CD4-positive, alpha-beta T cell treated with Interleukin-6 at 100 ng/mL for 8 hours (primary cell): Measurements from ENCODE around the gene TSLP.

Experiments
- DNase-seq: peaks from one replicate; pipeline ENCODE4 v3.0.0-alpha.2; 2020; ENCODE audit warnings: mixed read lengths, low spot score

TSLP gene

GRCh38 chr5:111071413-111071812 lies at the start of gene TSLP:
Gene TSLP (plus strand): TSS chr5:111071713. CDS start chr5:111071891, 178 bp downstream.
- DNase-seq = no peak

GRCh38 chr5:111022301-111022700 lies 49.2 kb upstream of the TSLP start:
- no peak for DNase-seq

GRCh38 chr5:111028865-111029264 lies 42.6 kb upstream of the TSLP start:
- no peak for DNase-seq

DNA sequence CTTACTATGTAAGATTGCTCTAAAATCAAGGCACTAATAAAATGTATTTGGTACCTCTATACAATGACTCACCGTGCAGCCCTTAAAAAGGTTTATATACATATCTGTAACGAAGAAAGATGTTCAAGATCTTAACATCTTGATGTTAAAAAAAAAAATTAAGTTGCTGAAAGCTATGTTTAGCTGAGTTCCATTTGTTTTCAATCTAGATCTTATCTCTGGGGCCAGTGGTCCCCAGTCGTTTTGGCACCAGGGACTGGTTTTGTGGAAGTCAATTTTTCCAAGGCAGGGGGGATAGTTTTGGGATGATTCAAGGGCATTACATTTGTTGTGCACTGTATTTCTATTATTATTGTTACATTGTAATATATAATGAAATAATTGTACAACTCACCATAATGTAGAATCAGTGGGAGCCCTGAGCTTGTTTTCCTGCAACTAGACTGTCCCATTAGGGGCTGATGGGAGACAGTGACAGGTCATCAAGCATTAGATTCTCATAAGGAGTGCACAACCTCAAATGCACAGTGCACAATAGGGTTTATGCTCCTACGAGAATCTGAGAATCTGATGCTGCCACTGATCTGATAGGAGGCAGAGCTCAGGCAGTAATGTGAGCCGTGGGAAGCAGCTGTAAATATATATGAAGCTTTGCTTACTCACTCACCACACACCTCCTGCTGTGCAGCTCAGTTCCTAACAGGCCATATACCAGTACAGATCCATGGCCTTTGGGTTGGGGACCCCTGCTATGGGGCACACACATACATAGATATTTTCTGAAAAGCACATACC lies 27.6 kb upstream of the TSLP start:
- DNase-seq = no peak

DNA sequence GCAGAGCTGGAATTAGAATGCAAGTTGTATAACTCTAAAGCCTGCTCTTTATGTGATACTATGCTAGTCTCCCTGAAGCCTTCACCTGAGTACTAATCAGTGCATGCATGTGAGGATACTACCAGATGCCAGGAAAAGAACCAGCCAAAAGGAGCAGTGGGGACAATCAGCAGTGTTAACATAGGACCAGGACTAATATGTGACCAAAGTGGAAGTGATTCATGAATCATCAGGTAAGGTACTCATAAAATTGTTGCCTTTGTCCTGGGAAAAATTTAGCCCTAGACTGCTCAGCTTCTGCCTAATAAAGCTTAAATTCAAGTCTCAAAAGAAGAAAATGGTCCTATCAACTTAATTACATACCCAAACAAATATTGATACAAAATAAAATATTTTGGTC lies 13.4 kb upstream of the TSLP start:
- DNase-seq = no peak

- DNase-seq = no peak
Observed at GRCh38 chr5:111060169-111060568, 11.3 kb upstream of the TSLP start.

- DNase-seq = no peak
Observed at GRCh38 chr5:111061618-111062017, 9.9 kb upstream of the TSLP start.

GRCh38 chr5:111063709-111064322 lies 7.7 kb upstream of the TSLP start:
- DNase-seq = no peak

DNA sequence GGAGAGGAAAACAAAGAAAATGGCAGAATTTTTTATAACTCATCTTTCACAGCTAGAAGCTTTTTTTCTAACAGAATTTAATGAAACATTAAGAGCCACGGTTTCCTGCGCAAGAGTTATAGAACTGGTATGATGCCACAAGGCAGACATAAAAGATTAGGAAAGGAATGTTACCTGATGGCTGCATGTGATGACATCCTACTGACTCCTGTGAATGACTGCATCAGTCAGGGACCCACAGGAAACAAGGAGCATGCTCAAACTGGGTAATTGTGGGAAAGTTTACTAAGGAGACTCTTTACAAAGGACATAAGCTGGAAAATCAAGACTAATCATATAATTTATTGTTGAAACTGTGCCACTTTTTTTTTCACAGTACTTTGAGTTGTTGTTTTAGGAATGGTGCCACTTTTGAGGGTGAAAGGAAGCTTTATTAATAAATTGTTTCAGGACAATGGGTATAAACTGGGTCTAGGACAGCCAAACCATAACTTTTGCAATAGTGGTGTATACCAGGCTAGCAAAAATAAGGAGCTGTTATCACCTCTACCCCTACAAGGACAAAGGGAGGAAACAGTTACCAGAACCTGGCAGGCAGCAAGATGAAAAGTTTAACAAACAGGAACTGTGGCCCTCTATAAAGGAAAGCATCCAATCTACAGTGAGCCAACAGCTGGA lies 5.1 kb upstream of the TSLP start:
- DNase-seq = no peak

- no peak for DNase-seq
Observed at GRCh38 chr5:111068213-111068612, 3.3 kb upstream of the TSLP start.

DNA sequence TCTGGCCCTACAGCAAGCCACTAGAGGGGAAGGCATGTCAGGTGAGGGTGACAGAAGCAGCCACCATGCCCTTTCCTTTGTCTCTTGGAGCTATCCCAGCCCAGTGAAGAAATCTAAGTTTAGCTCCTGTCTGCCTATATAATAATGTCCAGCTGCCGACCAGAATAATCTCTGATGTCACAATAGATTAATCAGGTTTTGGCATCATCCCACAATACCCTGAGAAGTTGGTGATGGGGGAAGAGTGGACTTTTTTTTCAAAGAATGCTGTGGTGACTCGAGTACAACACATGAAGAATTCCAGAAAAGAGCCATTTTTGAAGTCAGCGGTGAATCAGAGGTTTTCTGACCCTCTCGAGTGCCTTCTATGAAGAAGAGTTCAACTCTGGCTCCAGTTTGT lies 1.7 kb upstream of the TSLP start:
- DNase-seq = no peak

DNA sequence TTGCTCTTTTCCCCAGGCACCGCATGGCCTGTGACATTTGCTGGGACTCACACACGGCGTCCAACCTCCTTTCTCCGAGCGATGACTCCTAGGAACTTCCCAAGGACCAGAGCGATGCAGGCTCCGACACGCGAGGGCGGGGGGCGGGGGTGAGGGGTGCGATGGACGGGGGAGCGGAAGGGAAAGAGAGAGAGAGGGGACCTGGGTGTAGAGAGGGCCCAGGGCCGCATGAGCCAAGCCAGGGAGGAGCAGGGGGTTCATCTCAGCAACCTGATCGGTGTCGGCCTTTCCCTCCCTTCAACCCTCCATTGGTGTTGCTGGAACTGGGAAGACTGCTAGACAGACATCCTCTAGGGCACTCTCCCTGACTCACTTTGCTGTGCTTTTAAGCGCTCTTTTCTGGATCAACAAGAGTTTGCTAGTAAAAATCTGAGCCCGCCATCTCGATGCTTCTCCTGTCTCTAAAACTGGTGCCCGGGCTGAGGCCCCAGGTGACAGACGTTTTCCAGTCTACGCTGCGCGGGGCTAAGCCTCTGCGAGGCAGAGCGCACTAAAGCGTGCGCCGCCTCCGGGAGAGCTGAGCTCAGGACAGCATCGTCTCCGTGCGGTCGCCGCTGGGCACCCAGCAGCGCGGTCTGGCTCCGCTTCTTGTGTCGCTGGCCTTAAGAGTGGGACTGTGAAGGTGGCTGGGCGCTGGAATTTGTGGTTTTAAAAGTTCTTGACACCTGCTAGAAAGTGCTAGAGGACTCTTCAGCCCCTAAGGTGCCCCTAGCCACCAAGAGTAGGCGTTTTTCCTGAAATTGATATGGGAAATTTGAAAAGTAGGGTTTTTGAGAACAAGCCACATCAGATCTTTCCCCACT lies 1.0 kb upstream of the TSLP start:
- no peak for DNase-seq

GRCh38 chr5:111072949-111073682 lies 1.6 kb downstream of the TSLP start:
- peak; percentile 34 for DNase-seq

- no peak for DNase-seq
Observed at GRCh38 chr5:111074244-111074643, 2.7 kb downstream of the TSLP start.

- DNase-seq = no peak
Observed at GRCh38 chr5:111075520-111075919, 4.0 kb downstream of the TSLP start.

DNA sequence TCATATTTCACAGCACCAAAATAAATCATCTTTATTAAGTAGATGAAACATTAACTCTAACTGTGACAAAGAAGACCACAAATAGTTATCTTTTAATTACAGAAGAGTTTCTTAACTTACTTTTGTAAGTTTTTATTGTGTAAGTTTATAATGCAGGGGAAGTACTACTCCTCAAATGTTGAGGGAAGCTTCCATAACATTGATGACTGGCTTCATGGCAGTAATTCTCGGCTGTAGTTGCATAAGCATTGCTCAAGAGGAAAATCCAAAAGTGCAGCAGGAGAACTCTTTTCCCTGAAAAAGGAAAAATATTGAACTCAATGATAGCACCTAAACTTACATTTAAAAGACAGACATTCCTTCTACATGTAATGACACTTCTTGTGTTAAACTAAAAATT lies 4.6 kb downstream of the TSLP start:
- DNase-seq = no peak

DNA sequence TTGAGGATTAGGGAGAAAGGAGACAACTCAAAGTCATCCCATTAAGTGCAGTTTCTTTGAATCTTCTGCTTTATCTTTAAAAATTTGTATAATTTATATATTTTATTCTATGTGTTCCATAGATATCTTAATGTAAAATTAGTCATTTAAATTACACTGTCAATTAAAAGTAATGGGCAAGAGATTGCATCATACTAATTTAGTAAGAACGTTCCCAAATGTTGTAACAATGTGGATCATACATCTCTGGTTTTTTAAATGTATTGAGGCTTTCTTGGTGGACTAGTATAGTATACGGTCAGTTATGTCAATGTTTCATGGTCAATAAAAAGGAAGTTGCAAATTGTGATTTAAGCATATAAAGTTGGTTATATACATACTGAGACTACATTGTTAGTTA lies 6.2 kb downstream of the TSLP start:
- no peak for DNase-seq

DNA sequence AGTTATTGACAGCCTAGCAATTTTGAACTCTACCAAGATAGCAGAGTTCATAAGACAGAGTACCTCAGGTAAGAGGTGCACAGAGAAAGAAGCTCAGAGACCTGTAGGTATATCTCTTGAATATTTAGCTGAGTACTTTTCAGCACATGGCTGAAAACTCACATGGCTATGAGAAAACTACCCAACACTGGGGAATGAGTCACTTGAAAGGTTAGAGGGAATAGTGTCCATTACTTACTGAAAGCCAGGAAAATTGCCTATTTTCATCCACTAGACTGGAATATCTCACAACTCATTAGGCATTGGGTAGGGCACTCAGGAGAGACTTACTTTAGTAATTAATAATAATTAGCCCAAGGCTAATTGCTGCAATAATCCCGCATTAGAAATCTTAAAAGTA lies 8.3 kb downstream of the TSLP start:
- no peak for DNase-seq

GRCh38 chr5:111083323-111083722 lies 11.8 kb downstream of the TSLP start:
- DNase-seq = no peak

- DNase-seq = peak; percentile 84
Observed at GRCh38 chr5:111092062-111092853, 20.7 kb downstream of the TSLP start, which contains the start of gene WDR36. Gene WDR36 (plus strand): TSS chr5:111092348. CDS start chr5:111092457, 109 bp downstream.

DNA sequence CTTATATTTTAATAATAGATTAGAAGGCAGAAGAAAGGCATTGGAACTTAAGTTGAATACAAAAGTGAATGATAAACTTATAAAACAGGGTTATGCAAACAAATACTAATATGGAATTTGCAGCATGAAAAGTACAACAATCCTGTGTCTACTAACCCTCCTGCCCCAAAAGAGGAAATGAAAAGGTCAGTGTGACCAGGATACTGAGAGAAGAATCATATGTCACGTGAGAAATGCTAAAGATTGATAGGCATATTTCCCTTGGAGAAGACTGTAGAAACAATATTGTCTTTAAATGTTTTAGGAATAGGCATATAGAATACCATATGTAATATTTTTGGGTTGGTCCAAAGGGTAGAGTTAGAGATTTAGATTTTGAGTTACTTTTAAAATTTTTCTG lies 24.5 kb downstream of the TSLP start:
- no peak for DNase-seq
